HK-2 (cell line): ENCODE data around the gene SEC63.
"Not testable (repeated sequence)": the region's sequence is repeated elsewhere in the genome, so short reads cannot be mapped to it uniquely, and the experiment has no call there.

Source experiments
- DNase-seq: peaks from one replicate; pipeline ENCODE4 v3.0.0-alpha.2; 2018; ENCODE audit not compliant: unreplicated experiment

Gene SEC63

DNA sequence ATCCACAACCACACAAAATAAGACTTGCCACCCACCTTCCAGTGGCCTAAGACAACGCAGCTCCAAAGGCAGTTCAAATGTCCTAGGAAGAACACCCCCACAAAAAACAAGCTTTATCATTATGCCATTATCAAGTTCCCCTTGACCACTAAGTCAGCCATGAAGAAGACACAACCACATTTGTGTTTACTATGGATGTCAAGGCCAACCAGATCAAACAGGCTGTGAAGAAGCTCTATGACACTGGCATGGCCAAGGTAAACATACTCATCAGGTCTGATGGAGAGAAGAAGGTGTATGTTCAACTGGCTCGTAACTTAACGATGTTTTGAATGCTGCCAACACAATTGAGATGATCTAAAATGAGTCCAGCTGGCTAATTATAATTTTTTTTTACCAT is 26.1 kb downstream of the SEC63 start:
- DNase-seq: no peak

GRCh38 chr6:107928984-107929383 is 29.0 kb downstream of the SEC63 start:
- no peak for DNase-seq

DNA sequence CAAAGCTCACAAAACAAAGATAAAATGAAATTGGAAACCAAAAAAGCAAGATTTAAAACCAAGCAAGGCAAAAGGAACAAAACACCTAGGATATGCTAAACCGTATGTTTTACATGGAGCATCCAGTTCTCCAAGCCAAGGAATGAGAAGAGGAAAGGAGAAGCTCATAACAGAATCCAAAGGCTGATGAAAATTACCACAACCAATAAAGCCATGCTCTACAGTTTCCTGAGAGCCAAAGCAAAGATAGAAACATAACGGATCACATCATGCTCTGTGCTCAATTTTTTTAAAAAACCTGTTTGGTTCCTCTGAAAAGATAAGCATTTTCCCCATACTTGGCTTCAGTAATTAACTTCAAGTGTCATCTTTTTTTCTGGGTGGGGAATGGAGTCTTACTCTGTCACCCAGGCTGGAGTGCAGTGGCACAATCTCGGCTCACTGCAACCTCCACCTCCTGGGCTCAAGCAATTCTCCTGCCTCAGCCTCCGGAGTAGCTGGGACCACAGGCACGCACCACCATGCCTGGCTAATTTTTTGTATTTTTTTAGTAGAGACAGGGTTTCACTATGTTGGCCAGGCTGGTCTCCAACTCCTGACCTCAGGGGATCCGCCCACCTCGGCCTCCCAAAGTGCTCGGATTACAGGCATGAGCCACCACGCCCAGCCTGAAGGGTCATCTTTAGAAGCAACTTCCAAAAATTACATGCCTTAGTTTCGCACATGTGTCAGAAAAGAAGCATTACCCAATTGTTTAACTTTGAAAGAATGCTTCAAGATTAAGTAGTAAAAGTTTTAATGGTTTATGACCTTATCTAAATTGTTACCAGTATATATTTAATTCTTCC is 31.1 kb downstream of the SEC63 start:
- DNase-seq: not testable (repeated sequence)

- DNase-seq: no peak
Measured at GRCh38 chr6:107917451-107918375, 40.3 kb downstream of the SEC63 start.

DNA sequence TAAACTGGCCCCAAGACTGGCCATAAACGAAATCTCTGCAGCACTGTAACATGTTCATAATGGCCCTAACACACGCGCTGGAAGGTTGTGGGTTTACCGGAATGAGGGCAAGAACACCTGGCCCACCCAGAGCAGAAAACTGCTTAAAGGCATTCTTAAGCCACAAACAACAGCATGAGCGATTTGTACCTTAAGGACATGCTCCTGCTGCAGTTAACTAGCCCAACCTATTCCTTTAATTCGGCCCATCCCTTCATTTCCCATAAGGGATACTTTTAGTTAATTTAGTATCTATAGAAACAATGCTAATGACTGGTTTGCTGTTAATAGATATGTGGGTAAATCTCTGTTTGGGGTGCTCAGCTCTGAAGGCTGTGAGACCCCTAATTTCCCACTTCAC is 41.0 kb downstream of the SEC63 start:
- not testable (repeated sequence) for DNase-seq

- DNase-seq: no peak
Measured at GRCh38 chr6:107911692-107912091, 46.3 kb downstream of the SEC63 start.

DNA sequence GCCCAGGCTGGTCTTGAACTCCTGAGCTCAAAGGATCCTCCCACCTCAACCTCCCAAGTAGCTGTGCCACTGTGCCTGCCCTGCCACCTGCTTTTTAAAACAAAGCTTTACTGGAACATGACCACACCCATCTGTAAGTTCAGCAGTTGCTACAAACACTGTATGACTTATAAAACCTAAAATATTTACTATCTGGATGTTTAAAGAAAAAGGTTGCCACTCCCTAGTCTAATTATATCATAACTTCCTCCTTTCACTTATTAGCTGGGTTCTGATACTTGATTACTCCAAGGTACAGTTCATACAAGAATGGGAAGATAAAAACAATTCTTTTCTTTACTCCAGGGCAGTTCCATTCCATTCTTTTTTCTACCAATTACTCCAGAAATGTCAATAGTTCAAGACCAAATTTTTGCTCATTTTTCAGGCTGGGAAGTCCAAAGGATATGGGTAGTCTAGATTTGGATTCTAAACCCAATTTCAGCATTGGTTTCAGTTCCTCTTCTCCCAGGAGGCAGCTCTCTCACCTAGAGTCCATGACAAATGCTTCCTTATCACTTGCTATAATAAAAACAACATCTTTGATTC is 63.1 kb downstream of the SEC63 start:
- no peak for DNase-seq

- not testable (repeated sequence) for DNase-seq
Measured at GRCh38 chr6:107890431-107890830, 67.6 kb downstream of the SEC63 start.

DNA sequence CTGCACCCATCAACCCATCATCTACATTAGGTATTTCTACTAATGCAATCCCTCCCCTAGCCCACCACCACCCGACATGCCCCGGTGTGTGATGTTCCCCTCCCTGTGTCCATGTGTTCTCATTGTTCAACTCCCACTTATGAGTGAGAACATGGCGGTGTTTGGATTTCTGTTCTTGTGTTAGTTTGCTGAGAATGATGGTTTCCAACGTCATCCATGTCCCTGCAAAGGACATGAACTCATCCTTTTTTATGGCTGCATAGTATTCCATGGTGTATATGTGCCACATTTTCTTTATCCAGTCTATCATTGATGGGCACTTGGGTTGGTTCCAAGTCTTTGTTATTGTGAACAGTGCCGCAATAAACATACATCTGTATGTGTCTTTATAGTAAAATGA is 72.1 kb downstream of the SEC63 start:
- DNase-seq: not testable (repeated sequence)

- DNase-seq: no peak
Measured at GRCh38 chr6:107879941-107880340, 78.1 kb downstream of the SEC63 start.

DNA sequence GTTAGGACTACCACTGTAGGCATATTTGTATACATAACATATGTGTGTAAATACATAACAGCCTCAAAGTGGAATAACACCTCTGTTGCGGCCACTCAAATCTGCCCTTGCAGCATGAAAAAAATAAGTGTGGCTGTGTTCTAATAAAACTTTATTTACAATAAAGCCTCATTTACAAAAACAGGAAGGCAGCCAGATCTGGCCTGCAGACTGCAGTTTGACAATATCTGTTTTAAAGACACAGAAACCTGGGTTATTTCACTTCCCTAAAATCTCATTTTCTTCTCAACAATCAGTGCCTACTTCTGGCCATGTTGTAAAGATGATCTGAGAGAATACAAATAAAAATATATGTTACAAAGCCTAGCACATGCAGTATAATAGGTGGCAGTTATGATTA is 80.0 kb downstream of the SEC63 start:
- no peak for DNase-seq

GRCh38 chr6:107871976-107872375 is 86.0 kb downstream of the SEC63 start:
- no peak for DNase-seq

GRCh38 chr6:107871512-107871911 is 86.5 kb downstream of the SEC63 start:
- DNase-seq: not testable (repeated sequence)

DNA sequence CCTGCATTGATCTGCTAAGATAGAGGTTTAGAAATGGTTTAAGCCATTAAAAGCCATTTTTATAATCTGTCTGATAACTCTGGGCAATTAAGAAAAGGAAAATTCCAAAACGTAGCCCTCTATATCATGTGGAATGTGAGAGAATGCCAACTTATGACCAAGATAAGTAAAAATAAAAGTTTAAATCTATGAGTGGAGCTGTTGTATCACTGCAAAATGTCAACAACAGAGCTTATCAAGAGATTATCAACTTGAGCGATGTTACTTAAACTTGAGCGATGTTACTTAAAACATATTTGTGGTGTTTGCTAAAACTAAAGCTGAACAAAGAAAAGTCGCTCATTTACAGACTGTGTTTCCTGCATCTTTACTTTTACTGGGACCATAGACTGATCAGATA is 87.0 kb downstream of the SEC63 start:
- no peak for DNase-seq

GRCh38 chr6:107870381-107870780 is 87.6 kb downstream of the SEC63 start:
- no peak for DNase-seq

- no peak for DNase-seq
Measured at GRCh38 chr6:107869871-107870270, 88.1 kb downstream of the SEC63 start.

- no peak for DNase-seq
Measured at GRCh38 chr6:107868867-107869611, 89.0 kb downstream of the SEC63 start.

GRCh38 chr6:107867302-107867615 is 90.7 kb downstream of the SEC63 start:
- peak; percentile 6 for DNase-seq

- DNase-seq: no peak
Measured at GRCh38 chr6:107866606-107867301, 91.3 kb downstream of the SEC63 start.

DNA sequence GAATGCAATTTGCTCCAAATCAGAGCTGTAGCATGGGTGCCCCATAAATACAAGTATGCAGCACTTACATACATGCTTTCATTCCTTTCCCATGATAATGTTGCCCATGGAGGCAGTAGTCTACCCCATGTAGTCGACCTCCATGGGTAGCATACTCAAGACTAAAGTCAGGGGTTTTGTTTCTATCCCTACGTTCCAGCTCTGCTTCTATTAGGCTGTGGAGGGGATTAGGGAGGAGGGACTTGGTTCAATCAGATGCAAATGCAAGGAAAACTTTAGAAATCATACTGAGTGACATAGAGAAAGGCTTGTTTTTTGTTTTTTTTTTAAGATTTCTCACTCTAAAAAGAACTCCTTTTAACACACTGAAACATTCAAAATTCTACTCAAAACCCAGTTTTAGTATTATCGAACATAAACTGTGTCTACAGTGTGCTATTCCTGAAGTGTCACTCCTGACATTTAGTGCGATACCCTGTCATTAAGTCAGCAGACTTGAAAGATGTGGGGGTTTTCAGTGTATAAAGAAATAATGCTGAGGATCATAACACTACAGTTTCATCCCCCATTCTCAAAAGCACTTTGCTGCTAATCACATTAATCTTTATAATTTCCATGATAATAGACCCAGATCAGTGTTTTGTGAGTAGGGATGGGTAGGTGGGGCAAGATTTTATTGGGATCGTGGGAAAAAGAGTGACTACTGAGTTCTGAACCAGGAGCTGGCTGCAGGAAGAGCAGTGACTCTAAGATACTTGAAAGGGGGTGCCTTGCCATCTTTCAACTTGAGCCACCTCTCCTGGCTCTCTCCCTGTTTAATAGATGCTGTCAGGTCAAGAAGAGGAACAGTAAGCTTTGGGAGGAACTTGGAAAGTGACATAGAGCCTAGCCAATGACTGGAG is 93.5 kb downstream of the SEC63 start:
- no peak for DNase-seq
